ENCODE measurements around the gene OR2L2.
"Not testable (repeated sequence)": the region's sequence is repeated elsewhere in the genome, so short reads cannot be mapped to it uniquely, and the experiment has no call there.

Gene OR2L2, protein sequence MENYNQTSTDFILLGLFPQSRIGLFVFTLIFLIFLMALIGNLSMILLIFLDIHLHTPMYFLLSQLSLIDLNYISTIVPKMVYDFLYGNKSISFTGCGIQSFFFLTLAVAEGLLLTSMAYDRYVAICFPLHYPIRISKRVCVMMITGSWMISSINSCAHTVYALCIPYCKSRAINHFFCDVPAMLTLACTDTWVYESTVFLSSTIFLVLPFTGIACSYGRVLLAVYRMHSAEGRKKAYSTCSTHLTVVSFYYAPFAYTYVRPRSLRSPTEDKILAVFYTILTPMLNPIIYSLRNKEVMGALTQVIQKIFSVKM

DNA sequence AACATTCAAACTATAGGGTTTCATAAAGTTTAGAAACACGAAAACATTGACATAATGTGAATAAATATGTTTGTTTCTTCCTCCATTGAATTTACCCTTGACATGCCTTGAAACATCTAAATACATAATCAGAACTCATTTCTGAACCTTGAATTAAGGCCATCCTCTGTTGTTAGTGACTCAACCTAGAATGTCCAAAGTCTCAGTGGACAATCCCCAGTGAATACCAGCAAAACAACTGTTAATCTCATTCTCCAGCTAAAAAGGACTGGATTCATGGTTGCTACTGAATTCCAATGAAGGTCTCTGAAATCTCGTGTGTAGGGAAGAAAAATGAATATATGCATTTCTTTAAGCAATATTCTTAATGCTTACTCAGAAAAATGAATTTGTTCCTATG is at the start of gene OR2L2:
TSS of gene OR2L2 (plus strand) at position 301 of the 400 bp plus-strand sequence. CDS start 8,198 bp downstream, outside the sequence.
- DNase-seq, result no peak

DNA sequence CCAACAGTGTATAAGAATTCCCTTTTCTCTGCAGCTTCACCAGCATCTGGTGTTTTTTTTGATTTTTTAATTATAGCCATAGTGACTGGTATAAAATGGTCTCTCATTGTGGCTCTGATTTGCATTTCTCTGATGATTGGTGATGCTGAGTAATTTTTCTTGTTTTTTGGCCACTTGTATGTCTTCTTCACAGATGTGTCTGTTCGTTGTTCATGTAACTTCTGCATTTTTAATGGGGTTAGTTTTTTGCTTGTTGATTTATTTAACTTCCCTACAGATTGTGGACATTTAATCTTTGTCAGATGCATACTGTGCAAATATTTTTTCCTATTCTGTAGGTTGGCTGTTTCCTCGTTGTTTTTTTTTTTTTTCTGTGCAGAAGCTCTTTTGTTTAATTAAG is 36.9 kb upstream of the OR2L2 start:
- DNase-seq, result no peak

DNA sequence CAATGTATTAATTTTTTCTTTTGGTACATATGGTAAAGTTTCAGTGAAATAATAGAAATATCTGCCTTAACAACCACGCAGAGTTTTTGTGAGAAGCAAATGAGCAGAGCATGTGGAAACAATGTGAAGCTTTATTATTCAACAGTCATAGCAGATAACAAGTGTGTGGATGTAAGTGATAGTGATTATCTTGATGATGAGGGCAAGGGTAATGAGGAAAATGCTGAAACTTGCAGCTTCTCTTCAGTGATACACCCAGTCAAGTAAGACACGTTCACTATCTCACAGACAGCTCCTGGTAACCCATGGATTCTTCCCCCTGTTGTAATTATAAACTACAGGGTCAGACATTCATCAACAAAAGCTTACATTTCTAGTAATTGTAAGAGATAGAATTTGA is 31.1 kb upstream of the OR2L2 start:
- DNase-seq, result no peak

DNA sequence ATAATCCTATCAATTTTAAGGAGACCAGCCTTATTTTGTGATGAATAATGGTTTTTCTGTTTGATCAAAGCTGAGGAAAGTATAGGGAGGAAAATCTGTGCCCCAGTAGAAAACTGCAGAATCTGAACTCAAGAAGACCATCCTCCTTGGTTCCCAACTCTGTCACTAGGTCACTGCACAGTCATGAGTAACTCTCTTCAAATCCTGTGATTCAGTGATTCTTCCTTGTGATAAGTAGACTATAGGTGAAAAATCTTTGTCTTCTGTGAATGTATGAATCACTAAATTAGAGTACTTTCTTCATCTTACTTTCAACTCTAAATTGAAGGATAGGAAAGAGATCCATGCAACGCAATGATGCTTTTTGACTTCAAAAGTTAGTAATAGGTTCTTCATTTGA is 29.7 kb upstream of the OR2L2 start:
- no peak for DNase-seq

DNA sequence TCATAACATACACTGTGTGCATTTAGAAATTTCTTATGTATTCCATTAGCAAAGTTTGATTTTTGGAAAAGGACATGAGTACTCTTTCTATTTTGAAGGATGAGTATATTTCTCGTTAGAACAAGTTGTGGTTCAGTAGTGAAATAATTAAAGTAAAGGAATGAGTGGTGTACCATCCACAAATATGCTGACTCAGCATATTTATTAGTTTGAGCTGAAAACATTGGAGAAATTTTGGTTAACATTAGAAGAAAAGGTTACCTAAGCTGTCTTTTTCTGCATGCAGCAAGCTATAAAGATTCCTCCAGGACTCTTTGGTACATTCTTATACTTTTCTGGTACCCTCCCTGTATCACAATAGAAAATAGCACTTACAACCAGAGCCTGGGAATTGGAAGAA is 22.1 kb upstream of the OR2L2 start:
- no peak for DNase-seq

DNA sequence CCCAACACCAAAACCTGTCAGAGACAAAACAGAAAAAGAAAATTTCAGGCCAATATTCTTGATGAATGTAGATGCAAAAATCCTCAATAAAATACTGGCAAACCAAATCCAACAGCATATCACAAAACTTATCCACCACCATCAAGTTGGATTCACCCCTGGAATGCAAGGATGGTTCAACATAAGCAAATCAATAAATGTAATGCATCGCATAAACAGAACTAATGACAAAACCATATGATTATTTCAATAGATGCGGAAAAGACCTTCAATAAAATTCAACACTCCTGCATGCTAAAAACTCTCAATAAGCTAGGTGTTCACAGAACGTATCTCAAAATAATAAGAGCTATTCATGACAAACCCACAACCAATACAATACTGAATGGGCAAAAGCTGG is 20.2 kb upstream of the OR2L2 start:
- DNase-seq, result no peak

DNA sequence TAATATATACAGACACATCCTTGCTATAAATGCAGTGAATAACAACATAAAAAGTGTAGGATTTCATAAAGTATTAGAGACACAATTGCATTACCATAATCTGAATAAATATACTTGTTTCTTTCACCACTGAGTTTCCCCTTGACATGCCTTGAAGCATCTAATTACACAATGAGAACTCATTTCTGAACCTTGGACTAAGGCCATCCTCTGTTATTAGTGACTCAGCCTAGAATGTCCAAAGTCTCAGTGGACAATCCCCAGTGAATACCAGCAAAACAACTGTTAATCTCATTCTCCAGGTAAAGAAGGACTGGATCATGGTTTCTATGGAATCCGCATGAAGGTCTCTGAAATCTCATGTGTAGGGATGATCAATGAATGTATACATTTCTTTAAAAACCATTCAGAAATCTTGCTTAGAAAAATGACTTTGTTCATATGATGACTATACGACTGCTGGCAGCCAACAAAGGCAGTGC is 16.6 kb upstream of the OR2L2 start, which contains the start of gene OR2L5:
TSS of gene OR2L5 (plus strand) at position 432 of the 482 bp plus-strand sequence. CDS start 8,288 bp downstream, outside the sequence.
- no peak for DNase-seq

DNA sequence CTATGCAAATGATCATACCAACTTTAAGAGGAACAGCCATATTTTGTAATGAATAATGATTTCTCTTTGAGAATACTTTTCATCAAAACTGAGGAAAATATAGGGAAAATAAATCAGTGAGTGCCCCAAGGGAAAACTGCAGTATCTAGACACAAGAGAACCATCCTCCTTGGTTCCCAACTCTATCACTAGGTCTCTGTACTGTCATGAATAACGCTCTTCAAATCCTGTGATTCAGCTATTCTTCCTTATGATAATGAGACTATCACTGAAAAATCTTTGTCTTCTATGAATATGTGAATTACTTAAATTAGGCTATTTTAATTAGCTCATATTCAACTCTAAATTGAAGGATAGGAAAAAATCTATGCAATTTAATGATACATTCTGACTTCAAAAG is 14.1 kb upstream of the OR2L2 start:
- DNase-seq, result no peak

DNA sequence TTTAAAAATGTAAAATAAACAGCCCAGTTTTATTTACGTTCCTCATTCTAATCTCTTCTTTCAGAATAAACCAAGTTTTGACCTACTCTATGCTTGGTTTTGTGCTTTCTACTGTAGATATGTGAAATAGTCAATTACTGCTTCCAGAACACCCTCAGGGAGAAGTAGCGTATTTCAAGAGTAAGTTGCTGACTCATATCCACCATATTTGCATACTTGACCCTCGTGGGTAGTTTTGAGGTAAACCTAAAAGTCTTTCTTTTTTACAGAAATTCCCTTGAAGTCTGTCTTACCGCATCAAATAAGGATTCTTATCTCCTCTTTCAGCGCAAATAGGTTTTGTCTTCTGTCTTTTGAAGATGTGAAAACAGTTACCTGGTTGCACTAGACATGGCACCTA is 15.3 kb downstream of the OR2L2 start:
- DNase-seq, result no peak

DNA sequence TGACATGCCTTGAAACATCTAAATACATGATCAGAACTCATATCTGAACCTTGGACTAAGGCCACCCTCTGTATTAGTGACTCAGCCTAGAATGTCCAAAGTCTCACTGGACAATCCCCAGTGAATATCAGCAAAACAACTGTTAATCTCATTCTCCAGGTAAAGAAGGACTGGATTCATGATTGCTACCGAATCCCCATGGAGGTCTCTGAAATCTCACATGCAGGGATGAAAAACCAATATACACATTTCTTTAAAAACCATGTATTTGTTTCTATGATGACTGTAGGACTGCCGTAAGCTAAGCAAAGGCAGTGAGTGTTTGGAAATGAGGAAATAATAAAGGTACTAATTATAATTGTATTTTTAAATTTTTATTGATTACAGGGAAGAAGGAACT is 16.7 kb downstream of the OR2L2 start, which contains the start of gene OR2L3:
TSS of gene OR2L3 (plus strand) at position 301 of the 400 bp plus-strand sequence. CDS start 13,846 bp downstream, outside the sequence.
- DNase-seq, result no peak

DNA sequence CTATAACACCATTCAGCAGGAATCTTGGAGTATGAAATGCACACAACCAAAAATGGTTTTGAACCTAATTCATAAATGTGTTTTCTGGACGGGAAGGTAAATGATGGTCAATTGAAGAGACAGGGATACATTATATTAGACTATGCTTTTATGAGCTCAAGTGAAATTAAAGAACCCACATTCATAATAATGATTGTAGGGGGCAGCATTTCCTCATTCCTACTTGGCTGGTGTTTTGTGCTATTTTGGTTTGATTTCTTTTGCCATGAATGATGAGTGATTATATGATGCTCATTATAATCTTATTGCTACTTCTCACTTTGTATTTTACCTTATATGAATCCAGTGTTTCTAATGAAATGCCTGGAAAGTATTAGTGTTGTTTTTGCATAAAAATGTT is 17.1 kb downstream of the OR2L2 start:
- no peak for DNase-seq

DNA sequence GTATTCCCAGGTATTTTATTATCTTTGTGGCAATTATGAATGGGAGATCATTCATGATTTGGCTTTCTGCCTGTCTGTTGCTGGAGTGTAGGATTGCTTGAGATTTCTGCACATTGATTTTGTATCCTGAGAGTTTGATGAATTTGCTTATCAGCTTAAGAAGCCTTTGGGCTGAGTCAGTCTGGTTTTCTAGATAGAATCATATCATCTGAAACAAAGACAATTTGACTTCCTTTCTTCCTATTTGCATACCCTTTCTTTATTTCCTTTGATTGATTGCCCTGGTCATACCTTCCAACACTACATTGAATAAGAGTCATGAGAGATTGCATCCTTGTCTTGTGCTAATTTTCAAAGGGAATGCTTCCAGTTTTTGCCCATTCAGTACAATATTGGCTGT is 24.8 kb downstream of the OR2L2 start:
- DNase-seq, result no peak

DNA sequence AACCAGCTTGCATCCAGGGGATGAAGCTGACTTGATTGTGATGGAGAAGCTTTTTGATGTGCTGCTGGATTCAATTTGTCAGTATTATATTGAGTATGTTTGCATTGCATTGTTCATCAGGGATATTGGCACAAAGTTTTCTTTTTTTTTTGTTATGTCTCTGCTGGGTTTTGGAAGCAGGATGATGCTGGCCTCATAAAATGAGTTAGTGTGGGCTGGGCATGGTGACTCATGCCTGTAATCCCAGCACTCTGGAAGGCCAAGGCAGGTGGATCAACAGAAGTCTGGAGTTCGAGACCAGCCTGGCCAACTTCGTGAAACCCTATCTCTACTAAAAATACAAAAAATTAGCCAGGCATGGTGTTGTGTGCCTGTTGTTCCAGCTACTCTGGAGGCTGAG is 25.4 kb downstream of the OR2L2 start:
- no peak for DNase-seq

DNA sequence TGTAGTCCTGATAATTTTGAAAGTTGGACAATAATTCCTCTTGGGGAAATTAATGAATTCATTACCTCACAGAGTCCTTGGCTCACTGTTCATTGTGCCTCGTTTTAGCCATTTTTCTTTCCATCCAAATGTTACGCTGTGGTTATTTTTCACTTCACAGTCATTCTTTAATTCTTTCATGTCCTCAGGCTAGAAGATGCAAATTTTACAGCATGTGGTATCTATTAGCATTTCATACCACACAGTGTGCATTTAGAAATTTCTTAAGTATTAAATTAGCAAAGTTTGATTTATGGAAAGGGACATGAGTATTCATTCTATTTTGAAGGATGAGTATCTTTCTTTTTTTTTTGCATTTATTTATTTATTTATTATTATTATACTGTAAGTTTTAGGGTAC is 35.2 kb downstream of the OR2L2 start:
- no peak for DNase-seq

DNA sequence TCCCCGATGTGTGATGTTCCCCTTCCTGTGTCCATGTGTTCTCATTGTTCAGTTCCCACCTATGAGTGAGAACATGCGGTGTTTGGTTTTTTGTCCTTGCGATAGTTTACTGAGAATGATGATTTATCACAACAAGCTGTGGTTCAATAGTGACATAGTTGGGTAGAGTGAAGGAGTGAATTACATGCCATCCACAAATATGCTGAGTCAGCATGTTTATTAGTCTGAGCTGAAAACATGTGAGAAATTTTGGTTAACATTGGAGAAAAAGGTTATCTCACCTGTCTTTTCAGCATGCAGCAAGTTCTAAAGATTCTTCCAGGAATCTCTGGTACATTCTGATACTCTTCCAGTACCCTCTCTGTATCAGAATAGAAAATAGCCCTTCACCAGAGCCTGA is 35.7 kb downstream of the OR2L2 start:
- DNase-seq, result no peak

DNA sequence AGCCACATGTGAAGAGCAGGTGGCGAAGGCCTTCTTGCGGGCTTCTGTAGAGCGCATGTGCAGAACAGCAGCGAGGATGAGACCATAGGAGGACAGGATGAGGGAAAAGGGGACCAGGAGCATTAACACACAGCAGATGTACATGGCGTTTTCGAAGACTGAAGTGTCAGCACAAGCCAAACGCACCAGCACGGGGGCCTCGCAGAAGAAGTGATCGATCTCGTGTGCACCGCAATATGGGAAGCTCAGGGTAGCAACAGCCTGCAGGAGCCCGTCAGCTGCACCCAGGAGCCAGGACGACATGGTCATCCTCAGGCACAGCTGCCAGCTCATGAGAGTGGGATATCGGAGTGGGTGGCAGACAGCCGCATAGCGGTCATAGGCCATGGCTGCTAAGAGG is 54.0 kb downstream of the OR2L2 start:
- DNase-seq, result not testable (repeated sequence)

Data from CD4-positive, alpha-beta T cell treated with Interleukin-4 for 4 hours (primary cell).